ENCODE measurements around the gene DNAAF8.

DNA sequence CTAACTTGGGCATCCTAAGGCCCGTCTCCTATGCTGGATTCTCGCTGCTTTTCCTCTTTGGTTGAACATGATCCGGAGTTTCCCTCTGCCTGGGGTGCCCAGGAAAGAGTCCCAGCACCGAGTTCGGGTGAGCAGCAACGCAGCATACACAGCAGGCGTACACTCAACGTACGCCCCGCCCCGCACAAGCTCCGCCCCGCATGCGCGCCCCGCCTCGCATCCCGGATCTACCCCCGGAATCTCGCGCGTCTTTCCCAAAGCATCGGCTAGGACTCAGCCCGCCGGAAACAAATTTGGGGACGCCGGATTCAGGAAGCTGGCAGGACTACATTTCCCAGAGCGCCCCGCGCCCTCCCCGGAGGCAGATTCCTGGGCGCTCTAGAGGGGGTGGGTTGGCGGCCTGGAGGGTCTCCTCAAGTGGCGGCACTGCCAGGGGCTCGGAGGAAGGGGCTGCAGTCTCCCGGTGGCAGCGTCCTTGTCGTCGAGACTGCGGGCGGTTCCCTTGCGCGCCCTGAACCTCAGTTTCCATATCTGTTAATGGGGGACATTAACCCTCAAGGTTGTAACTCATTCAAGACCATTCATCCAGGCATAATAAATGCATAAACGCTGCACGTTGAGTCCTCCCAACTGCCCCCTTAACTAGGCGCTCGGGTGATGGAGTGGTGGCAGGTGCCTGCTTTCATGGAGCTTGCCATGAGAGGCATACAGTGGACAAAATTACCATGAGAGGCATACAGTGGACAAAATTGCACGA is 34.4 kb downstream of the DNAAF8 start:
- TF ChIP-seq POLR2A (IDR thresholded peaks at IDR 0.05) = peak; percentile 51 to 83
- TF ChIP-seq EP300 (IDR thresholded peaks at IDR 0.05) = peak; percentile 90 to 91

All from tibial nerve (tissue), 3 donors.